Suppressor macrophage treated with lipopolysaccharide for 1 hour (primary cell): ENCODE measurements around the gene MYO3B.
"Not testable (repeated sequence)": the region's sequence is repeated elsewhere in the genome, so short reads cannot be mapped to it uniquely, and the experiment has no call there.

Experiments
- DNase-seq, 3 donors: peaks; one replicate each; pipeline ENCODE4 v3.0.0-alpha.2; 2020 to 2022

The MYO3B gene

DNA sequence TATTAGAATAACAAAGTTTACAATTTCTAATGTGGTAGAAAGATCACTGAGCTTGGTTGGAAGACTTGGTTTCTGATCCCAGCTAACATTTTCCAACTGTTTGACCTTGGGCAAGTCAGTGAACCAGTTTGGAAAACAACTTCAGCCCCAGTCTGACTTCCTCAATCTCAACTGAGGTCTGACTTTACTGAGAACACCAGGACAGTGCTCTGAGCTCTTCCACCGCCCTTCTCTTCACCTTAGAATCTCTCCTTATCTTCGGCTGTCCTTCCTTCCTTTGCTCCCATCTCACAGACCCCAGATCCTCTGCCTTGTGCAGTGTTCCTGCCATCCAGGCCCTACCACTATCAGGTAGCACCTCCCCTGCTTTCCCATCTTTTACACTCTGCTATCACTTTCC lies 343.4 kb downstream of the MYO3B start:
- no peak for DNase-seq

DNA sequence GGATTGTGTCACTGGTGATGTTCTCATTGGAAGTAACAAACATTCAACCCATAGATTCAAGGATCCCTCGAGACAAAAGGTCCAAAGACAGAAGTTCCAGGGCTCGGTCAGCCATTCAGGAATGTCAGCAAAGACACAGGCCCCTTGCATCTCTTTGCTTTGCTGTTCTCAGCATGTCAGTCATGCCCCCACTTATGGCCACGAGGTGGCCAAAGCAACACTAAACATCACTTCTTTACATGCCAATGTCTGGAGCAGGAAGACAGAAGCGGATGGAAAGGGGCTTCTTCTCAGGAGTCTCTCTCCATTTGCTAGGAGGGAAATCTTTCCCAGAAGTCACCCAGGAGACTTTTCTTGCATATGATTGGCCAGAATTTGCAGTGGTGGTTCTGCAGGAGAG lies 345.6 kb downstream of the MYO3B start:
- DNase-seq = no peak

- DNase-seq = no peak
Measured at GRCh38 chr2:170524828-170525565, 347.1 kb downstream of the MYO3B start.

- DNase-seq = no peak
Measured at GRCh38 chr2:170525566-170525900, 347.6 kb downstream of the MYO3B start.

DNA sequence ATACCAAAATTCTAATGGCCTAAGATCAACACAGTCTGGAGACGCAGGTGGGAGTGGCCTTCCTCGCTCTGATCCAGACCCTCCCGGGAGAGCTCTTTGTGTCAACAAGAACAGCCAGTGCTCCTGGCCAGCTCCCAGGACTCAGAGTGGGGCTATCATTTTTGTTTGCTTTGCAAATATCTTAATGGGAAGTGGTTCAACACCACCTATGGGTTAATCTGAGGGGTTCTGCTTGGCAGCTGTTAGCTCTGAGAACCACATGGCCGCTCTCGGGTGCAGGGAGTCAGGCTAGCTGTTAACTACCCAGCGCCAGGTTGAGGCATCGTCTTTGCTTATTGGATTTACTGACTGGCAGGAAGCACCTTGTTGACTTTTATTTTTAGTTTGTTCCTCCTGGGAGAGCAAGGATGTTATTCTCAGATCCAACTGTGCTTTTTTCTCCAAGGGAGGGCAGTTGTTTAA lies 352.4 kb downstream of the MYO3B start:
- no peak for DNase-seq

- no peak for DNase-seq
Measured at GRCh38 chr2:170530803-170531564, 353.0 kb downstream of the MYO3B start.

- no peak for DNase-seq
Measured at GRCh38 chr2:170531876-170532275, 353.9 kb downstream of the MYO3B start.

- no peak for DNase-seq
Measured at GRCh38 chr2:170533156-170533555, 355.2 kb downstream of the MYO3B start.

DNA sequence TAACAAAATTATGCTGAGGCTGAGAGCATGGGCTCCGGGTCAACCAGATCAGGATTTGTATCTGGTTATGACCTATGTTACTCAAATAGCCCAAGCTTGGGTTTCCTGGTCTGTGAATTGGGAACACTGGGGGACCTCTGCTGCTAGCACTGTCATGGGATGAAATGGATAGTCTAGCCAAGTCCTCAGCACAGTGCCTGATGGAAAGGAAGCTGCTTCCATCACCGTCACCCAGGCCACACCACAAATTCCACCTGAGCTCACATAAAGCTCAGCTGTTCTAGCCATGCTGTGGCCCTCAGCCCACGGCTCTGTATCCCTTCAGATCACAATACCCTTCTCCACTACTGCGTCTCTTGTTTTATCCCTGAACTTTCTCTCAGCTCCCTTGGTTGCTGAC lies 357.6 kb downstream of the MYO3B start:
- no peak for DNase-seq

GRCh38 chr2:170544817-170545216 lies 366.9 kb downstream of the MYO3B start:
- no peak for DNase-seq

DNA sequence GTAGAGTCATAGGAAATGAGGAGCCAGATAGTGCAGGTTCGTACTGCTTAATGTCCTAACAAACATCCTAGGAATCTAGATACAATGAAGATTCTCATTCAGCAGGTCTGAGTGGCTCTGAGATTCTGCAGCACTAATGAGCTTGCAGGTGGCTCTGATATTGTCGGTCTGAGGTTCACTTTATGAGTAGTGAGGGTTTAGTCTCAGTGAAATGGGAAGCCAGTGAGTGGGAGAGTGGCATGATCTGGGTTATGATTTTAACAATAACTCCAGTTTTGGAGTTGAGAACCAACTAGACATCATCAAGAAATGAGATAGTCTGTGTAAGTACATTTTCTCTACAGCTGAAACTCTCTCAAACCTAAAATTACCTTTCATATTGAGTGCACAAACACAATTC lies 370.4 kb downstream of the MYO3B start:
- no peak for DNase-seq

- no peak for DNase-seq
Measured at GRCh38 chr2:170550501-170550900, 372.6 kb downstream of the MYO3B start.

GRCh38 chr2:170551899-170552298 lies 374.0 kb downstream of the MYO3B start:
- not testable (repeated sequence) for DNase-seq

GRCh38 chr2:170553748-170554147 lies 375.8 kb downstream of the MYO3B start:
- DNase-seq = peak in 1 of 3 donors; percentile 0

- no peak for DNase-seq
Measured at GRCh38 chr2:170554278-170554955, 376.5 kb downstream of the MYO3B start.

- no peak for DNase-seq
Measured at GRCh38 chr2:170562928-170563327, 385.0 kb downstream of the MYO3B start.

GRCh38 chr2:170563401-170563800 lies 385.5 kb downstream of the MYO3B start:
- DNase-seq = no peak

DNA sequence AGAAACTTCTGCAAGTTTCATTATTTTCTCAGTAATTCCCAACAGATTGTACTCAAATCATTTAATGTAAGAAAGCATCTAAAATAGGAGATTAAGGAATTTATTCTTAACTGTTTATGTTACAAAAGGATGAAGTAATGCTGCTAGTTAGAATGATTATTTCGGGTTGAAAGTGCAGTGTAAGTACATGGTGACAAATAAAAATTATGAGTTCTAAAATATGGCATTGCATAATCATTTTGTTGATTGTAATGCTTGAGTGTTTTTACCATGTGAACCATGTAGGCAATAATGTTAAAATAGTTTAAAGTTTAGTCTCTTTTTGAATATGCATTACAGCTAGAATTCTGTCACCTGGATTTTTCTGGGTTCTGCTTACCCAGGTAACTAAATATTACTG lies 388.2 kb downstream of the MYO3B start:
- no peak for DNase-seq

DNA sequence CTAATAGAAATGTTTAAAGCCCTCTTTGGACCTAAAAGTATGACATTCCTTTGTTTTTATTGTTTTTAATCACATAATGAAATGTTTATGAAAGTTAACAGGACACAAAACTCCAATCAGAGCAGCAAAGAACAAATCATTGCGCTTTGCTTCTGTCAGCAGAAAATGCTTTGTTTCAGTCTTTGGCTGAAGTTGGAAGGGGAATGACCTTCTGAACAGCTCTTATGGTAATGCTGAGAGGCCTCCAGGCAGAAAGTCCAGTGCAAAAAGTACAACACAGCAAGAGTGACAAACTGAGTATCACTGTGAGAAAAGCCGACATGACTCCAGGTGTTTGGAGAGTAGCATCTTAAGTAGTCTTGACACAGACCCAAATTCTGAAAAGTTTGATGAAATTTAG lies 389.5 kb downstream of the MYO3B start:
- no peak for DNase-seq

GRCh38 chr2:170568511-170568910 lies 390.6 kb downstream of the MYO3B start:
- no peak for DNase-seq

DNA sequence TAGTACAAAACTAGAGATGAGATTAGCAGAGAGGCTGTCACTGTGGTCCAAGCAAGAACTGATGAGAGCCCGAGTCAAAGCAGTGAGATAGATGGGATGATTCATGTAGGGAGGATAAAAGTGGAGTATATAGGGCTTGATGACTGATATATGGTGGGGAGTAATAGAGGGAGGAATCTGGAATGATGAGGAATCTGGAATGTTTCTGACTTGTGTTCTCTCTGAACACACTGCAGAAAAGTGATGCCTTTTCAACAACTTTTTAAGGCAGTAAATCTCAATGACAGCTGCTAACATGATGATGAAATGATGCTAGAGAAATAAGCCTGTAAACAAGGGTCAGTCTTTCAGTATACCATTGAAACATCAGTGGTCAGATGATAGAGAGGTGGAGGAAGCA lies 393.7 kb downstream of the MYO3B start:
- DNase-seq = no peak

DNA sequence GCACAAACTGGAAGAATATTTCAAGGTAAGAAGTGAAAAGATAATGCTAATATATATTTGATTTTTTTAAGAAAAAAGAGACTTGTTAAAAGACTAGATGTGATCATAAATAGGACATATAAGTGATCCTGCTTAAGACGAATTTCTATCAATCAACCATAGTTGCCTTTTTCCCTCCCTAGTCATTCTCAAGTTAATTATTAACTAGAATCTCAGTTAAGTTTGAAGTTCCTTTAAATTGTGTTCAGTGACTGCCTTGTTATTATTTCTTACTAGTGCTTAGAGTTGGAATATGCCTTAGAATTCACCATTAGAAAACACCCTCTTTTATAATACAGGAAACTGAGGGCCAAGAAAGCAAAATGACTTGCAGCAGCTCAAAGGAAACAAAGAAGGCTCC lies 395.7 kb downstream of the MYO3B start:
- no peak for DNase-seq

DNA sequence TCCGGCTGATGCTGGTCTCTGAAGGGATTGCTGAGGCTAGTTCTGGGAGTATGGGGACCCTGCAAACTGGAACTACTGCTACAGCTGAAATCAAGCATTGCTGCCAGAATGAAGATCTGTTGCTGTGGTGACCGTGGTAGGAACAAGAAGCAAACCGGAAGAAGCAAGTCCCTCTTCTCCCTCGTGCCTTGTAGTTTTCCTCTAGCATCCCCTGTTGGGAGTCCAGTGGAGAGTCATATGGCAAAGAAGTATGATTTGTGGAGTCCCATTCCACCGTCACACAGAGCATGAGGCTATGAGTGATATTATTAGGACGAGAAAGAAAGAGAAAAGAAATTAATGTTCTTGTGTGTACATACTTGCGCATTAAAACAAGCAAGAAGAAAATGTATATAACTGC lies 398.3 kb downstream of the MYO3B start:
- DNase-seq = no peak

- no peak for DNase-seq
Measured at GRCh38 chr2:170577356-170577755, 399.4 kb downstream of the MYO3B start.
